T-helper 2 cell treated with Interferon-gamma antibody and Interleukin-4, amounts not matched to agents 5 μg/mL and 100 μg/mL, for 36 hours (primary cell): ENCODE data around the gene MAGEB17.
"Not testable (repeated sequence)": the region's sequence is repeated elsewhere in the genome, so short reads cannot be mapped to it uniquely, and the experiment has no call there.

ENCODE experiments used
- DNase-seq: peaks from one replicate; pipeline ENCODE4 v3.0.0; 2021; ENCODE audit warnings: low spot score
- H3K27ac Mint-ChIP-seq: one replicate; pipeline ENCODE4 v1.8.0; 2021; ENCODE audit warnings: mild to moderate bottlenecking, mixed read lengths
- H3K27me3 Mint-ChIP-seq: one replicate; pipeline ENCODE4 v1.8.0; 2021; ENCODE audit warnings: low read depth, mixed read lengths
- H3K36me3 Mint-ChIP-seq: one replicate; pipeline ENCODE4 v1.8.0; 2021; ENCODE audit warnings: low read depth, mixed read lengths
- H3K4me1 Mint-ChIP-seq: one replicate; pipeline ENCODE4 v1.8.0; 2021; ENCODE audit warnings: low read depth, mixed read lengths
- H3K4me3 Mint-ChIP-seq: one replicate; pipeline ENCODE4 v1.8.0; 2022; ENCODE audit warnings: mild to moderate bottlenecking, moderate library complexity, mixed read lengths
- H3K9me3 Mint-ChIP-seq: one replicate; pipeline ENCODE4 v1.8.0; 2021; ENCODE audit warnings: mixed read lengths

Gene MAGEB17

GRCh38 chrX:16172391-16172790 is 5.1 kb downstream of the MAGEB17 start:
- H3K27me3 Mint-ChIP-seq: peaks cover 2% of the 10 kb centered on the region
- H3K4me3 Mint-ChIP-seq: no peak overlapping the region

GRCh38 chrX:16175329-16176061 is 8.2 kb downstream of the MAGEB17 start:
- Mint-ChIP-seq H3K4me3 (no peak overlapping the region), H3K27ac (no peak overlapping the region), H3K4me1 (no peaks in the 10 kb centered on the region), H3K36me3 (no peaks in the 10 kb centered on the region), H3K27me3 (peaks cover 2% of the 10 kb centered on the region), H3K9me3 (no peaks in the 10 kb centered on the region)
- no peak for DNase-seq

More at GRCh38 chrX:16172391-16172790, 5.1 kb downstream of the MAGEB17 start:
- Mint-ChIP-seq H3K27ac (no peak overlapping the region), H3K9me3 (no peaks in the 10 kb centered on the region), H3K4me1 (no peaks in the 10 kb centered on the region), H3K36me3 (no peaks in the 10 kb centered on the region)
- DNase-seq: no peak

- no peaks in the 10 kb centered on the region for H3K36me3 Mint-ChIP-seq
- H3K27me3 Mint-ChIP-seq: peaks cover 2% of the 10 kb centered on the region
- H3K9me3 Mint-ChIP-seq: no peaks in the 10 kb centered on the region
- DNase-seq: no peak
- H3K4me1 Mint-ChIP-seq: no peaks in the 10 kb centered on the region
- H3K27ac Mint-ChIP-seq: no peak overlapping the region
- no peak overlapping the region for H3K4me3 Mint-ChIP-seq
Observed at GRCh38 chrX:16177260-16177659, 10.0 kb downstream of the MAGEB17 start.

- H3K27ac Mint-ChIP-seq: not testable (repeated sequence)
Observed at GRCh38 chrX:16183843-16184242, 16.6 kb downstream of the MAGEB17 start.

GRCh38 chrX:16185725-16186136 is 18.4 kb downstream of the MAGEB17 start:
- H3K27me3 Mint-ChIP-seq: no peaks in the 10 kb centered on the region
- DNase-seq: no peak
- no peak overlapping the region for H3K27ac Mint-ChIP-seq

More at GRCh38 chrX:16183843-16184242, 16.6 kb downstream of the MAGEB17 start:
- not testable (repeated sequence) for H3K9me3 Mint-ChIP-seq, H3K27me3 Mint-ChIP-seq, DNase-seq, H3K36me3 Mint-ChIP-seq, H3K4me1 Mint-ChIP-seq, H3K4me3 Mint-ChIP-seq

GRCh38 chrX:16186380-16187007 is 19.2 kb downstream of the MAGEB17 start:
- DNase-seq: no peak
- Mint-ChIP-seq H3K4me3 (no peak overlapping the region), H3K4me1 (peaks cover 9% of the 10 kb centered on the region), H3K27me3 (no peaks in the 10 kb centered on the region), H3K36me3 (no peaks in the 10 kb centered on the region), H3K9me3 (no peaks in the 10 kb centered on the region), H3K27ac (no peak overlapping the region)

More at GRCh38 chrX:16185725-16186136, 18.4 kb downstream of the MAGEB17 start:
- H3K9me3 Mint-ChIP-seq: no peaks in the 10 kb centered on the region
- H3K4me3 Mint-ChIP-seq: no peak overlapping the region
- no peaks in the 10 kb centered on the region for H3K36me3 Mint-ChIP-seq
- H3K4me1 Mint-ChIP-seq: peaks cover 9% of the 10 kb centered on the region

- Mint-ChIP-seq H3K9me3 (no peaks in the 10 kb centered on the region), H3K27ac (no peak overlapping the region), H3K4me1 (peaks cover 9% of the 10 kb centered on the region), H3K36me3 (no peaks in the 10 kb centered on the region), H3K27me3 (no peaks in the 10 kb centered on the region), H3K4me3 (no peak overlapping the region)
- no peak for DNase-seq
Observed at GRCh38 chrX:16187024-16187760, 19.9 kb downstream of the MAGEB17 start.

- Mint-ChIP-seq H3K4me1 (peaks cover 9% of the 10 kb centered on the region), H3K9me3 (no peaks in the 10 kb centered on the region), H3K27me3 (no peaks in the 10 kb centered on the region), H3K27ac (no peak overlapping the region), H3K4me3 (no peak overlapping the region), H3K36me3 (no peaks in the 10 kb centered on the region)
- DNase-seq: no peak
Observed at GRCh38 chrX:16188687-16189086, 21.4 kb downstream of the MAGEB17 start.

- no peaks in the 10 kb centered on the region for H3K9me3 Mint-ChIP-seq
- H3K36me3 Mint-ChIP-seq: no peaks in the 10 kb centered on the region
- H3K27ac Mint-ChIP-seq: no peak overlapping the region
- no peaks in the 10 kb centered on the region for H3K27me3 Mint-ChIP-seq
- H3K4me1 Mint-ChIP-seq: no peaks in the 10 kb centered on the region
- H3K4me3 Mint-ChIP-seq: no peak overlapping the region
- DNase-seq: no peak
Observed at GRCh38 chrX:16191605-16192004, 24.3 kb downstream of the MAGEB17 start.

GRCh38 chrX:16196829-16197228 is 29.5 kb downstream of the MAGEB17 start:
- Mint-ChIP-seq H3K27me3 (peaks cover 4% of the 10 kb centered on the region), H3K9me3 (no peaks in the 10 kb centered on the region), H3K4me3 (no peak overlapping the region), H3K4me1 (no peaks in the 10 kb centered on the region), H3K27ac (no peak overlapping the region), H3K36me3 (no peaks in the 10 kb centered on the region)
- no peak for DNase-seq

- no peaks in the 10 kb centered on the region for H3K4me1 Mint-ChIP-seq
- no peaks in the 10 kb centered on the region for H3K9me3 Mint-ChIP-seq
- H3K27ac Mint-ChIP-seq: no peak overlapping the region
- H3K36me3 Mint-ChIP-seq: no peaks in the 10 kb centered on the region
- DNase-seq: no peak
- no peak overlapping the region for H3K4me3 Mint-ChIP-seq
- peaks cover 4% of the 10 kb centered on the region for H3K27me3 Mint-ChIP-seq
Observed at GRCh38 chrX:16199343-16199742, 32.1 kb downstream of the MAGEB17 start.

- H3K36me3 Mint-ChIP-seq: no peaks in the 10 kb centered on the region
Observed at GRCh38 chrX:16202943-16203342, 35.7 kb downstream of the MAGEB17 start.

GRCh38 chrX:16204538-16204937 is 37.3 kb downstream of the MAGEB17 start:
- H3K36me3 Mint-ChIP-seq: no peaks in the 10 kb centered on the region
- no peaks in the 10 kb centered on the region for H3K4me1 Mint-ChIP-seq
- H3K27me3 Mint-ChIP-seq: no peaks in the 10 kb centered on the region
- H3K9me3 Mint-ChIP-seq: no peaks in the 10 kb centered on the region
- no peak overlapping the region for H3K27ac Mint-ChIP-seq
- no peak overlapping the region for H3K4me3 Mint-ChIP-seq
- DNase-seq: no peak

More at GRCh38 chrX:16202943-16203342, 35.7 kb downstream of the MAGEB17 start:
- no peak for DNase-seq
- no peaks in the 10 kb centered on the region for H3K27me3 Mint-ChIP-seq
- H3K4me1 Mint-ChIP-seq: no peaks in the 10 kb centered on the region
- H3K27ac Mint-ChIP-seq: no peak overlapping the region
- H3K9me3 Mint-ChIP-seq: no peaks in the 10 kb centered on the region
- H3K4me3 Mint-ChIP-seq: no peak overlapping the region

GRCh38 chrX:16205840-16206239 is 38.6 kb downstream of the MAGEB17 start:
- H3K36me3 Mint-ChIP-seq: no peaks in the 10 kb centered on the region

More at GRCh38 chrX:16205840-16206239, 38.6 kb downstream of the MAGEB17 start:
- Mint-ChIP-seq H3K4me1 (no peaks in the 10 kb centered on the region), H3K9me3 (no peaks in the 10 kb centered on the region), H3K27ac (no peak overlapping the region), H3K4me3 (no peak overlapping the region), H3K27me3 (no peaks in the 10 kb centered on the region)
- no peak for DNase-seq
